ENCODE data around the gene PTCD2.
A peak's percentile ranks its signal among the peaks of the same experiment; 100 is the strongest.

PTCD2 gene

GRCh38 chr5:72410688-72411295 lies 90.6 kb downstream of the PTCD2 start:
- no peak for DNase-seq (ENCODE audit: low read depth, low spot score)
- TF ChIP-seq CTCF (IDR thresholded peaks at IDR 0.05; ENCODE audit: low read depth, low read length) = no peak
- in situ Hi-C loops (cut with HindIII; ENCODE audit: low sequenced_read_pairs) = no loop called here
- H3K4me3 ChIP-seq (ENCODE audit: low read depth, low read length) = no peak overlapping the region

- DNase-seq (ENCODE audit: low read depth, low spot score) = peak; percentile 58
- no peak overlapping the region for H3K4me3 ChIP-seq (ENCODE audit: low read depth, low read length)
- peak; percentile 35 for TF ChIP-seq CTCF (IDR thresholded peaks at IDR 0.05; ENCODE audit: low read depth, low read length)
- in situ Hi-C loops (cut with HindIII; ENCODE audit: low sequenced_read_pairs) = no loop called here
Measured at GRCh38 chr5:72412283-72413055, 92.3 kb downstream of the PTCD2 start.

- in situ Hi-C loops (cut with HindIII; ENCODE audit: low sequenced_read_pairs) = no loop called here
- no peak overlapping the region for H3K4me3 ChIP-seq (ENCODE audit: low read depth, low read length)
- TF ChIP-seq CTCF (IDR thresholded peaks at IDR 0.05; ENCODE audit: low read depth, low read length) = no peak
- DNase-seq (ENCODE audit: low read depth, low spot score) = no peak
Measured at GRCh38 chr5:72415616-72416325, 95.6 kb downstream of the PTCD2 start.

GRCh38 chr5:72417333-72418062 lies 97.3 kb downstream of the PTCD2 start:
- H3K4me3 ChIP-seq (ENCODE audit: low read depth, low read length) = no peak overlapping the region
- DNase-seq (ENCODE audit: low read depth, low spot score) = no peak
- no peak for TF ChIP-seq CTCF (IDR thresholded peaks at IDR 0.05; ENCODE audit: low read depth, low read length)
- in situ Hi-C loops (cut with HindIII; ENCODE audit: low sequenced_read_pairs) = no loop called here
